GM12891 (cell line): ENCODE measurements around the gene SH2B2.

Experiments used
- PAX5 ChIP-seq: IDR thresholded peaks from 2 replicates; pipeline ENCODE4 v1.6.1; 2011; ENCODE audit warnings: low read length, moderate library complexity, mild to moderate bottlenecking; ENCODE audit not compliant: insufficient read depth, severe bottlenecking
- POLR2A ChIP-seq: IDR thresholded peaks from 2 replicates; pipeline ENCODE4 v1.6.1; 2011; ENCODE audit warnings: low read depth, low read length, control low read depth
- POLR2AphosphoS5 ChIP-seq: IDR thresholded peaks from 2 replicates; pipeline ENCODE4 v1.6.1; 2011; ENCODE audit warnings: low read depth, low read length, control low read depth
- POU2F2 ChIP-seq: IDR thresholded peaks from 2 replicates; pipeline ENCODE4 v1.6.1; 2011; ENCODE audit warnings: low read depth, mild to moderate bottlenecking, control low read depth, low read length, moderate library complexity
- SPI1 ChIP-seq: IDR thresholded peaks from 2 replicates; pipeline ENCODE4 v1.6.1; 2011; ENCODE audit warnings: low read depth, low read length, control low read depth
- TAF1 ChIP-seq: IDR thresholded peaks from 2 replicates; pipeline ENCODE4 v1.6.1; 2011; ENCODE audit warnings: low read depth, low read length, control low read depth

GRCh38 chr7:102272075-102272916 is 14.4 kb upstream of the SH2B2 start:
- TF ChIP-seq POLR2A (no peak), POLR2AphosphoS5 (no peak), POU2F2 (no peak), SPI1 (no peak), TAF1 (no peak), PAX5 (no peak)
